A673 (cell line): Measurements from ENCODE around the gene SLX4IP. TPM values are rescaled to one million over a fixed set of nuclear protein-coding genes. Genes with fewer than 3 reads are reported as not detected.

Source experiments
- BruUV-seq: library from RNA; stranded (reverse); fragments of 400-500 nt; replicated peaks from 2 replicates; lab custom pipeline; 2021; lab: Mats Ljungman, UMichigan
- CTCF ChIA-PET: fragments of 300-600 bp; sonication (Branson Sonifier 250); formaldehyde crosslinking; loops from one replicate; lab custom pipeline; 2022; ENCODE audit warnings: antibody characterized with exemption; lab: Charles Lee
- POLR2A ChIA-PET: fragments of 300-600 bp; sonication (Branson Sonifier 250); formaldehyde crosslinking; loops from one replicate; lab custom pipeline; 2022; ENCODE audit warnings: antibody characterized with exemption; ENCODE audit not compliant: low non-redundant PET; lab: Charles Lee
- DNase-seq: peaks from one replicate; pipeline ENCODE4 v3.0.0-alpha.2; 2015; ENCODE audit warnings: low spot score
- H3K27ac ChIP-seq: fragments of 200-600 bp; sonication (generic); 2 replicates; pipeline ENCODE4 v1.5.1; 2016; ENCODE audit warnings: mixed run types, low read depth, mild to moderate bottlenecking, mixed read lengths, antibody characterized with exemption, low read length; ENCODE audit not compliant: poor library complexity, severe bottlenecking
- H3K27me3 ChIP-seq: fragments of 200-600 bp; sonication (generic); replicated peaks from 2 replicates; pipeline ENCODE4 v1.6.1; 2017; ENCODE audit warnings: mixed run types, low read depth, mild to moderate bottlenecking, mixed read lengths, antibody characterized with exemption, low read length; ENCODE audit not compliant: insufficient read depth, poor library complexity
- H3K36me3 ChIP-seq: fragments of 200-600 bp; sonication (generic); 2 replicates; pipeline ENCODE4 v1.6.1; 2016; ENCODE audit warnings: mixed run types, mild to moderate bottlenecking, mixed read lengths, antibody characterized with exemption, low read length; ENCODE audit not compliant: insufficient read depth, poor library complexity, severe bottlenecking
- H3K4me1 ChIP-seq: fragments of 200-600 bp; sonication (generic); 2 replicates; pipeline ENCODE4 v1.6.1; 2017; ENCODE audit warnings: mixed run types, mild to moderate bottlenecking, mixed read lengths, antibody characterized with exemption, low read length; ENCODE audit not compliant: insufficient read depth, poor library complexity, severe bottlenecking
- H3K4me3 ChIP-seq: fragments of 200-600 bp; sonication (generic); 2 replicates; pipeline ENCODE4 v1.5.1; 2016; ENCODE audit warnings: low read depth, mixed run types, mild to moderate bottlenecking, mixed read lengths, low read length; ENCODE audit not compliant: poor library complexity, severe bottlenecking
- H3K9me3 ChIP-seq: fragments of 200-600 bp; sonication (generic); 2 replicates; pipeline ENCODE4 v1.6.1; 2016; ENCODE audit warnings: mixed run types, low read depth, mild to moderate bottlenecking, mixed read lengths, antibody characterized with exemption, low read length; ENCODE audit not compliant: poor library complexity, severe bottlenecking
- EZH2 ChIP-seq: fragments of 200-600 bp; sonication (generic); IDR thresholded peaks from 2 replicates; pipeline ENCODE4 v1.6.1; 2017; ENCODE audit warnings: borderline replicate concordance, low read depth, mild to moderate bottlenecking, mixed read lengths, antibody characterized with exemption, low read length; ENCODE audit not compliant: poor library complexity, severe bottlenecking
- intact Hi-C: fragments of 100-400 bp; cut with micrococcal nuclease; formaldehyde crosslinking; loops from one replicate; pipeline ENCODE4 v1.10.0; 2022; ENCODE audit not compliant: unreplicated experiment
- total RNA-seq: library from RNA; stranded (reverse); gene quantifications from 2 replicates; pipeline ENCODE4 v1.2.3, GENCODE V29; 2021
- TF ChIP-seq, protein P1 (sequence below): fragments of 300-800, 200-600 bp; sonication (generic); conservative IDR thresholded peaks from 2 replicates; pipeline ENCODE4 v1.5.1; 2017; ENCODE audit warnings: low read depth, mild to moderate bottlenecking, antibody characterized with exemption, low read length, moderate library complexity, mixed read lengths

Gene SLX4IP
- total RNA-seq, 1 experiment from 2014 or later = 9.8 TPM

- TSS peak; percentile 35 for BruUV-seq
- Histone ChIP-seq H3K4me1 (peaks cover 37% of the 10 kb centered on the region), H3K27me3 (no peaks in the 10 kb centered on the region), H3K27ac (no peak overlapping the region), H3K36me3 (peaks cover 57% of the 10 kb centered on the region), H3K4me3 (no peak overlapping the region), H3K9me3 (no peaks in the 10 kb centered on the region)
- DNase-seq = no peak
- TF ChIP-seq EZH2 = no peak
- TF ChIP-seq, protein P1, sequence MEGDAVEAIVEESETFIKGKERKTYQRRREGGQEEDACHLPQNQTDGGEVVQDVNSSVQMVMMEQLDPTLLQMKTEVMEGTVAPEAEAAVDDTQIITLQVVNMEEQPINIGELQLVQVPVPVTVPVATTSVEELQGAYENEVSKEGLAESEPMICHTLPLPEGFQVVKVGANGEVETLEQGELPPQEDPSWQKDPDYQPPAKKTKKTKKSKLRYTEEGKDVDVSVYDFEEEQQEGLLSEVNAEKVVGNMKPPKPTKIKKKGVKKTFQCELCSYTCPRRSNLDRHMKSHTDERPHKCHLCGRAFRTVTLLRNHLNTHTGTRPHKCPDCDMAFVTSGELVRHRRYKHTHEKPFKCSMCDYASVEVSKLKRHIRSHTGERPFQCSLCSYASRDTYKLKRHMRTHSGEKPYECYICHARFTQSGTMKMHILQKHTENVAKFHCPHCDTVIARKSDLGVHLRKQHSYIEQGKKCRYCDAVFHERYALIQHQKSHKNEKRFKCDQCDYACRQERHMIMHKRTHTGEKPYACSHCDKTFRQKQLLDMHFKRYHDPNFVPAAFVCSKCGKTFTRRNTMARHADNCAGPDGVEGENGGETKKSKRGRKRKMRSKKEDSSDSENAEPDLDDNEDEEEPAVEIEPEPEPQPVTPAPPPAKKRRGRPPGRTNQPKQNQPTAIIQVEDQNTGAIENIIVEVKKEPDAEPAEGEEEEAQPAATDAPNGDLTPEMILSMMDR = no peak
- ChIA-PET CTCF (no interaction called here), POLR2A (interaction anchor here (0.6 kb wide), 1 partner anchor 523 kb away, joined by 3 read pairs; no protein-coding TSS in a partner anchor)
- intact Hi-C loops = no loop called here
Observed at GRCh38 chr20:10639077-10639736, 204.1 kb downstream of the SLX4IP start.

DNA sequence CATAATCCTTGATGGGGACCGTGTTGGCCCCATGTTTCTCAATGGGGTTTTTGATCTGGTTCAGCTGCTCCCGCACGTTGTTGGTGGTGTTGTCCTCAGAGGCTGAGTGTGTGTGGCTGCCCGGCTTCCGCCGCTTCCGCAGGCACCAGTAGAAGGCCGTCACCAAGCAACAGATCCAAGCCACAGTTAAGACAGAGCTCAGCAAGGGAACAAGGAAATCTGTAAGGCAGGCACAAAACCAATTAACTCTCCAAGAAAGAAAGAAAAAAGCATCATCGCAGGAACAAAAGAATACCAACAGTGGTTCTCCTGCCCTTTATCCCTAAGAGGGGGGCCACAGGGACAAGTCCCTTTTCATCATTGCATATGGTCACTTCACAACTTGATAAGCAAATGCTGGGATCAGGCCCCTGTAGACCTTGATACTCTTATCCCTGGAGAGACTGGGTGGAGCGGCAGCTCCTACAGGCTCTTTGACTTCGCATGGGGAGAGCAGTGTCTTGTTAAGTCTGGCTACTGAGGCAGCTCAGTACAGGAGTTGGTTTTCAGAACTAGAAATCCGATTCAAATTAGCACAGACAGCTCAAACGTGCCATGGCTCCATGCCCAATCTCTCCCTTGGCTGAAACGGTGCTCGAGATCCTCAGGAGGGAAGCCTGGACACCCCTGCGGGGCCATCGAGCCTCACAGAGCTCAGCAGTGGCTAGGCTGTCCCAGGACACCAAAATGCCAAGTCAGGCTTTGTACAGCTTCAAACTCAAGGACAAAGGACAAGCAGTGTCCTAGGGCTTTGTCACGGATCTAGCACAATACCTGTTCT is 204.8 kb downstream of the SLX4IP start:
- Histone ChIP-seq H3K4me3 (no peak overlapping the region), H3K9me3 (no peaks in the 10 kb centered on the region), H3K36me3 (peaks cover 65% of the 10 kb centered on the region), H3K27ac (peak overlapping the region; percentile 45), H3K27me3 (no peaks in the 10 kb centered on the region), H3K4me1 (peaks cover 37% of the 10 kb centered on the region)
- TF ChIP-seq, protein P1 = no peak
- no peak for TF ChIP-seq EZH2
- DNase-seq = peak; percentile 54
- POLR2A ChIA-PET = interaction anchor here (0.6 kb wide), 1 partner anchor 522 kb away, joined by 3 read pairs; no protein-coding TSS in a partner anchor
- no TSS peak for BruUV-seq
- intact Hi-C loops = no loop called here
- CTCF ChIA-PET = no interaction called here

DNA sequence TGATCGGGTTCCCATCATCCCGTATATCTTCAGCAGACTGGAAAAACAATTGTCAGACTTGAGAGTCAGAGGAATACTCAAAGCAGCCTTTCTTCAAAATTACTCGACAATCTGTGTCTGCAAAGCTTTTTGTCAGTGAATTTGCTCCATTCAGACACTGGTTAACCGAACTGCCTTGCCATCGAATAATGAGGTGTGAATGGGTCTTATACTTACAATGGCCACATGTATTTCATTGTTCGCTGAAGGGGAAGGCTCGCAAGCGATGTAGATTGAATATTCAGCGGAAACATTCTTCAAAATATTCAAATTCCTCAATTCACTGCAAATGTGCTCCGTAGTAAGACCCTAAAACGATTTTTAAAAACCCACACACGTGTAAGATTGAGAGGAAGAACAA is 205.8 kb downstream of the SLX4IP start:
- TF ChIP-seq EZH2 = no peak
- TF ChIP-seq, protein P1 = no peak
- Histone ChIP-seq H3K27me3 (no peaks in the 10 kb centered on the region), H3K9me3 (no peaks in the 10 kb centered on the region), H3K4me3 (no peak overlapping the region), H3K36me3 (peaks cover 74% of the 10 kb centered on the region), H3K4me1 (peaks cover 36% of the 10 kb centered on the region), H3K27ac (no peak overlapping the region)
- BruUV-seq = no TSS peak
- DNase-seq = no peak
- intact Hi-C loops = no loop called here
- CTCF ChIA-PET = no interaction called here
- POLR2A ChIA-PET = no interaction called here
